LoVo (cell line): ENCODE measurements around the gene DCAF15.

ENCODE experiments used
- DNase-seq: peaks from one replicate; pipeline ENCODE4 v3.0.0-alpha.2; 2016; ENCODE audit warnings: low spot score

DCAF15 gene

DNA sequence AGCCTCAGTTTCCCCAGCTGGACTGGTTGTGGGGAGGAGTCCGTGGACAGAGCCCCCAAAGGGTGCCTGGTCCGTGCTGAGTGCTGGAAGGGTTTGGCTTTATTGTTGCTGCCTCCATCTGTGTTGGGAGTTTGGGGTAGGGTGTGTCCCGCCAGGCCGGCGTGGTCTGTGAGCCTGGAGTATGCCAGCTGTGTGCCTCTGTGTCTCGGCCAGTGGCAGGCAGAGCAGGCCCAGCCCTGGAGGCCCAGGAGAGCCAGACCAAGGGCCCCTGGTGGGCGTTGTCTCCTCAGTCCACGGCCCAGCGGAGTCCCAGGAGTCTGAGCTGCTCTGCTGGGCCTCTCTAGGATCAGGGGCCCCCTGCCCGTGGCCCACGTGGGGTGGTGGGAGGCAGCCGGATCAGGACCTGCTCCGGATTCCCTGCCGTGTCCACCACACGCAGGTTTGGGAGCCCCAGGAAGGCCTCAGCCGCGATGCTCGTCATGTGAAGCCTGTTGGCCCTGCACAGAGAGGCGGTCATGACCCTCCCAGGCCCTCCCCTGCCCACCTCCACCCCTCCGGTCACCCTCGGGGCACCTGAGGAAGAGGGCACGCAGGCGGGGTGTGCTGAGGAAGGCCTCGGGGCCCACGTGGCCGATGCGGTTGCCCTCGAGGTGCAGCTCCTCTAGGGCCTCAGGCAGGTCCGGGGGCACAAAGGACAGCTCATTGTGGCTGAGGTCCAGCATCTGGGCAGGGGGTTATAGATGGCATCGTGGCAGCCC, 20.7 kb upstream of the DCAF15 start:
- no peak for DNase-seq

- no peak for DNase-seq
Measured at GRCh38 chr19:13932149-13932637, 20.1 kb upstream of the DCAF15 start.

DNA sequence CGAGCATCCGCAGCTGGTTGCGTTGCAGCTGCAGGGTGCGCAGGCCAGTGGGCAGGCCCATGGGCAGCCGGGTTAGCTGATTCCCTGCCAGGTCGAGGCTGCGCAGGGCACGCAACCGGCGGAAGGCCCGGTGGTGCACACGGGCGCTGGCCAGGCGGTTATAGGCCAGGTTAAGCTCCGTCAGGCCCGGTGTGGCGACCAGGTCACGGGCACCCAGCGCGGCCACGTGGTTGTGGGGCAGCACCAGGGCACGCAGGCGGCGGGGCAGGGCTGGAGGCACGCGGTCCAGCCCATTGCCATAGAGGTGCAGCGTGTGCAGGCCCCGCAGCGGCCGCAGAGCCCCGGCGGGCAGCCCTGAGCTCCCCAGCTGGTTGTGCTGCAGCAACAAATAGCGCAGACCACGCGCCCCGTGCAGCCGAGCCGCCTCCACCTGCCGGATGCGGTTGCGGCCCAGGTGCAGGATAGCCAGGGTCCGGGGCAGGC, 19.4 kb upstream of the DCAF15 start:
- DNase-seq, result no peak

DNA sequence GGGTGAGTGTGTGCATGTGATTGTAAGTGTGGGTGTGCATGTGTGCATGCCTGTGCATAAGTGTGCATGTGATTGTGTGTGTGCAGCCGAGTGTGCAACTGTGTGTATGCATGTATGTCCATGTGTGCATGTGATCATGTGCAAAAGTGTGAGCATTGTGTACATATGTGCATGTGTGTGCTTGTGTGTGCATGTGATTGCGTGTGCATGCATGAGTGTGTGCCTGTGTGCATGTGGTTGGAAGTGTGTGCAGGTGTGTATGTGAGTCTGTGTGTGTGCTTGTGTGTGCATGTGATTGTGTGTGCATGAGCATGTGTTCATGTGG, 17.6 kb upstream of the DCAF15 start:
- no peak for DNase-seq

- no peak for DNase-seq
Measured at GRCh38 chr19:13935765-13936510, 16.4 kb upstream of the DCAF15 start.

GRCh38 chr19:13937479-13938300, 14.6 kb upstream of the DCAF15 start:
- DNase-seq, result no peak

GRCh38 chr19:13938301-13939064, 13.8 kb upstream of the DCAF15 start, which contains the start of gene PODNL1:
PODNL1 (minus strand) TSS chr19:13938417; CDS start chr19:13938181, 236 bp downstream.
- no peak for DNase-seq

- no peak for DNase-seq
Measured at GRCh38 chr19:13942023-13942684, 10.2 kb upstream of the DCAF15 start.

DNA sequence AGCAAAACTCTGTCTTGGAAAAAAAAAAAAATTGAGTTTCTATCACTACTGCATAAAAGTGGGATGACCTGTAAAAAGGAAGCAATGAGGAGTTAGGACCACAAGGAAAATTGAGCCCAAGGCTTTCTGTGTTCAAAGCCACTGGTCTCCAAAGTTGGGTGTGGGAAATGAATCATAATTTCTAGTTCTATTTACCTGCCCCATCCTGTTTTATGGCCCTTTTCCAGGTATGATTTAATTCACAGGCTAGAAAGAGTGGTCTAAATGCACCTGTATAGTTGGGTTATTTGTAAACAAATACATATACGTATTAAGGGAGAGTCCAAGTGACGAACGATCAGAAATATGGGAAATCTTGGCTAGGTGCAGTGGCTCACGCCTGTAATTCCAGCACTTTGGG, 5.9 kb upstream of the DCAF15 start:
- no peak for DNase-seq

DNA sequence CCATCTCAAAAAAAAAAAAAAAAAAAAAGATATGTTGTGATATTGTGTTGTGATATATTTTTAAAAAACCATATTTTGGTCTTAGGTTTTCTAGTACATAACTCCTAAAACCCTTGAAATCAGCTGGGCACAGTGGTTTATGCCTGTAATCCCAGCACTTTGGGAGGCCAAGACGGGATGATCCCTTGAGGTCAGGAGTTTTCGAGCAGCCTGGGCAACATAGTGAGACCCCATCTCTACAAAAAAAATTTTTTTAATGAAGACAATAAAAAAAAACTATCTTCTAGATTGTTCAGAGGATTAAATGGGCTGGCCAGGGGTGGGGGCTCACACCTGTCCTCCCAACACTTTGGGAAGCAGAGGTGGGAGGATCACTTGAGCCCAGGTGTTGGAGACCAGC, 1.3 kb upstream of the DCAF15 start:
- no peak for DNase-seq

DNA sequence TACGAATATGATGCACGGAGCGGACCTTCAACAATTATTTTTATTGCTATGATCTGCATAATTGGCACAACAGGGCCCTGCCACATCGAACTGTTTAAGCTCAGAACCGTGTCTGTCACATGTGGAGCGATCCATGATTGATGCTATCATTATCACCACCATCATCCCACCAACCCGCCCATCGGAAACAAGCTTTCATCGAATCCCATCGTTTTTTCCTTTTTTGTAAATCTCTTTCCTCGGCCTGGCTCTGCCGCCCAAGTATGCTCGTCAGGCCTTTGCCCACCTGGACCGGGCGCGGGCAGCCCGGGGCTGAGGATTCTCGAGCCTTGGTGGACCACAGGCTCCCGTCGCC, 533 bp upstream of the DCAF15 start:
- no peak for DNase-seq

DNA sequence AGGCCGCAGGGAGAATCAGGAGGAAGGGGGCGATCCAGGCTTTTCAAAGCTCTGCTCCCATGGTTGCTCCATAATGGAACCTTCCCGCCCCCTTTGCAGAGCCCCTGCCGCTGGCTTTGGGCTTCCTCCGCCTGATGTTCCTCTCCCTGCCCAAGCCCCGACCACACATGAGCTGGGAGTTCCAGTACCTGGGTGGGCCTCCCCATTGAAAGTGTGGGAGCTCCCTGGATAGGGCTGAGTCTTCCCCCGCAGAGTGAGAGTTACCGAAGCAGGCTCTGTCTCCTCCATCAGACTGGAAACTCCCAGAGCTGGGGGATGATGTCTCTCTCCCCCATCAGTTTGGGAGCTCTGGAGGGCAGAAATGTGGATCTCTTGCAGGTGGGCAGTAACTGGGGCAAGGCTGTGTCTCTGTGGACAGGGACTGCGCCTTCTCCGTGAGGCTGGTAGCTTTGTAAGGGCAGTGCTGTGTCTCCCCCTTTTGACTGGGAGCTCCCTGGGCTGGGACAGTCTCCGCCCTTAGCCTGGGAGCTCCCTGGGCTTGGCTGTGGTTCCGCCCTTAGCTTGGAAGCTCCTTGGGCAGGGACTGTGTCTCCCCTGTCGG, 722 bp downstream of the DCAF15 start:
- peak; percentile 28 for DNase-seq

GRCh38 chr19:13954185-13954584, 1.9 kb downstream of the DCAF15 start:
- DNase-seq, result no peak

DNA sequence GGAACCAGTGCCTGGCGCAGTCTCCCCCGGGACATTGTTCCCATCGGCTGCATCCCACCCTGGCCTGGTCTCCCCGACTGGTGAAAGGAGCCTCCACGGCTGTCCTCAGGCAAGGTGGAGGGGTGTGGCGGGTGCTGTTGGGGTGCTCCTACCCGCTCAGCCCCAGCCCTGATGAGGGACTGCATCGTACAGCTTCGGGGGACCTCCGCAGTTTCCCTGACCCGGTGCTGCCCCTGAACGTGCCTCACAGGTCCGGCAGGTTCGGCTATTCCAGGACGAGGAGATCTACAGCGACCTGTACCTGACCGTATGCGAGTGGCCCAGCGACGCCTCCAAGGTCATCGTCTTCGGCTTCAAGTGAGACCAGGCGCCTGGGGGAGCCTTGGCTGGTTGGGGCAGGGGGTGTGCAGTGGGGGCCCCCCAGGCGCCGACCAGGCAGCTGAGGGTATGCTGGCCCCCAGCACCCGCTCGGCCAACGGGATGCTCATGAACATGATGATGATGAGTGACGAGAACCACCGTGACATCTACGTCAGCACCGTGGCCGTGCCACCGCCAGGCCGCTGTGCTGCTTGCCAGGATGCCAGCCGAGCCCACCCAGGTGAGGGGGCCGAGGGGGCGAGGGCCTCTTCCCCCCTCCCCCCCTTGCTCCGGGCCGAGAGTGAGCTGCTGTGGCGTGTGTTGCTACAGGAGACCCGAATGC, 3.5 kb downstream of the DCAF15 start:
- no peak for DNase-seq

- DNase-seq, result no peak
Measured at GRCh38 chr19:13956365-13956744, 4.0 kb downstream of the DCAF15 start.

- no peak for DNase-seq
Measured at GRCh38 chr19:13957051-13957450, 4.7 kb downstream of the DCAF15 start.

GRCh38 chr19:13958043-13958442, 5.7 kb downstream of the DCAF15 start:
- no peak for DNase-seq

GRCh38 chr19:13959141-13959961, 7.0 kb downstream of the DCAF15 start:
- DNase-seq, result no peak
